HG03097 (cell line): ENCODE measurements around the gene RARRES2.
"Not testable (repeated sequence)": the region's sequence is repeated elsewhere in the genome, so short reads cannot be mapped to it uniquely, and the experiment has no call there.

ENCODE experiments used
- ATAC-seq: cut with Tn5 transposase; IDR thresholded peaks from one replicate; pipeline ENCODE4 v1.9.1; 2021; ENCODE audit not compliant: unreplicated experiment, low FRiP score

RARRES2 gene

DNA sequence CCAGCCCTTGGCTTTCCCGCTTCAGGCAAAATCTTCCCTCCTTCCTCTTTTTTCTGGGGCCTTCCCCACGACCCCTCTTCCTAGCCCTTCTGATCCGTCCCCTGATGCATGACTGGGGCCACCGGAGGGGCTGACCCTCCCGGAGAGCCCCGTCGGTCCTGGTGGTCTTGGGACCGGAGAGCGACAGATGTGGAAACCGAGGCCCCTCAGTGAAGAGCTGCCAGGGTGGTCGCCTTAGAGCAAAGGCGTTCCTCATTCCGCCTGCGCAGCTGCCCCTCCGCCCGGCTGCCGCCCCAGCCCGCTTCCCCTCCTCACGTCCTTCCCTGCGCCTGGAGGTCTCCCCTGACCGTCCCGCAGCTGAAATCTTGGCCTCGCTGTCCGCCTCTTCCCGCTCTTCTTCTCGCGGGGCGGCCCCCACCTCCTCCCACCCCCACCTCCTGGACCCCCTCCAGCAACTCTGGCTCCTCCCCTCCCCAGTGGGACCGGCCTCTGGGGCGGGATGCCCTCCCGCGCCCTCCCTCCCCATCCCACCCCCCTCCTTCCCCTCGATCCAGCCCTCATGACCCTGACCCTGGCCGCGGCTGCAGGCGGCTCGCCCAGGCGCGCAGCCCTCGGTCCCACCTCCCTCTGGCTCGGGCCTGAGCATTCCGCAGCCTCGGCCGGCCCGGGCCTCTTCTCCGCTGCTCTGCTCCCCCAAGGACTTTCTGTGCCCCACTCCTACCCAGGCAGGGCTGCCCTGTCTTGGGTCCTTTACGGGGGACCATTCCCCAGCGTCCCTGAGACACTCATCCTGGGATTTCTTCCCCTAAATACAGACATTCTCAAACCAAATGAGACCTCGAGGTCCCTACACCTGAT, at the start of gene RARRES2:
RARRES2 (minus strand) TSS at position 367 of the 858 bp plus-strand sequence. CDS start 1,020 bp downstream, outside the sequence.
- ATAC-seq: no peak

DNA sequence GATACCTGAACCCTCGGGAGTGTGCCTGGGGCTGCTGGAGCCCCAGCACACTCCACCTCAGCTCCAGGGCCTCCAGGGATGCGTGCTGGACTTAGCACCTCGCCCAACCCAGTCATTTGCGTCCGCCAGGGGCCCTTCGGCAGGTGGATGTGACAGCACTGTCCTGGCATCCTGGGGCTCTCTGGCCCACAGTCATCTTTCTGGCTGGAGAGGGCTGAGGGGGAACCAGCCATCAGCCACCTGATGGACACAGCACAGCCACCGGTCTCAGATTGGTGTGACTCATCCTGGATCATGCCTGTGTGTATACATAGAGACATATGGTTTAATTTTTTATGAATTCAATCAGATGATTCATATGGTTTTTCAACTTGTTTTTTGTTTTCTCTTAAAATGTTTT, 48.8 kb upstream of the RARRES2 start:
- ATAC-seq: no peak

DNA sequence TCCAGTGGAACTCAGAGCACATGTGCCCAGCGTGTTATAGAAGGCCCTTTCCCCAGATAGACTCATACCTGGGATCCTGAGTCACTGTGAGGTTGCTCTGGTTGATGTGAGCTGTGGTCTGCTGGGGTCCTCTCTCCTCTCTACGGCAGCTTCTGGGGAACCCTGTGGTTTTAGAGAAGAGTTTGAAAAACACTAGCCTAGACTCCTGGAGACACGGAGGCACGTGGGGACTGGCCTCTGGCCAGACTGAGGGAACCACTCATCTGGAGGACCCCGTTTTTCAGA, 48.0 kb upstream of the RARRES2 start:
- ATAC-seq: no peak

DNA sequence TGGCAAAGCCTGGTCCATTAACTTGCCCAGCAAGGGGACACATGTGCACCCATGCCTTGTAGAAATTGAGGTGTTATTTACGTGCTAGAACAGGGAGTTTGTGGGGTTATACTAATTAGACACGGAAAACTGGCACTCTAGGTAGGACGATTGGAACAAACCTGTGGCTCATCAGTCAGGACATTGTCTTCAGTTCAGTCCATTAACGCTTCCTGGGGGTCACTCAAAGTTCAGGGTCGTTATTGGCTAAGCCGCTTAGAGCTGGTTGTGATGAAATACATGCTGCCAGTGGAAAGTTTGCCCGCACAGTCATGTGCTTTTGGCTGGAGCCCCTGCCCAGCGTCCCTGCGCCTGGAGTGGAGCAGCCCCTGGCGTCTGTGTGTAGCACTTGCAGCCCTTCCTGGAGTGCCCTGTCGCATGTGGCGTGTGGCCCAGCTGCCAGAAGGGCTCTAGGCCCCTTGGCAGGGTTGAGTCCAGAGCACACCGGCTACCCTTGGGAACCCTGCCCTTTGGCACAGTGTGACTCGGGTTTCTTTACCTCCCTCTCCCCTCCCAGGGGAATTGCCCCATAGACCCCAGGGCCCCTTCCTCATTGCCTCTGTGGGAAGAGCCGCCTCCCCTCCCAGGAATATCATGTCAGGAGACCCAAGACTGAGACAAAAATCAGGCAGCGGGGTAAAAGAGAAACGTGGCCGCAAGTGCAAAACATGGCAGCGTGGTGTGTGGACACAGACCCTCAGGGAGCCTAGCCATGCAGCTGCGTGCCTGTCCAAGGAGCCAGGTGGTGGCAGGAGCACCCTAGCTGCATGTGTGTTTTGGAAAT, 47.5 kb upstream of the RARRES2 start:
- ATAC-seq: no peak

DNA sequence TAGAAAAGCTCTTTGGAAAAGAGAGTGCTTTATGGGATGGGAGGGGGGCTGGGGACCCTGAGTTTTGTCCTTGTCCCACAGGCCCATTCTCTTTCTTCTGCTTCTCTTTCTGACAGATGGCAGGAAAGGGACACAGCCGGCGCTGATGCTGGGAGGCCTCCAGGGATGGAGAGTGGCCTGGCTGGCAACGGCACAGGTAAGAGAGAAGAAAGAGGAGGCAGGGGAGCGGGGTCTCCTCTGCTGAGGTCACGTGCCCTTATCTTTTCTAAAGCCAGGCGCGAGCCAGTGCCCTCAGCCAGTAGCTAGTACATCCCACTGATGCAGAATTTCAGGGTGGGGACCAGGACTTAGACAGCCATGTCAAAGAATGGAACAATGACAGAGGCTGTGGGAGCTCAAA, 46.9 kb upstream of the RARRES2 start:
- no peak for ATAC-seq

DNA sequence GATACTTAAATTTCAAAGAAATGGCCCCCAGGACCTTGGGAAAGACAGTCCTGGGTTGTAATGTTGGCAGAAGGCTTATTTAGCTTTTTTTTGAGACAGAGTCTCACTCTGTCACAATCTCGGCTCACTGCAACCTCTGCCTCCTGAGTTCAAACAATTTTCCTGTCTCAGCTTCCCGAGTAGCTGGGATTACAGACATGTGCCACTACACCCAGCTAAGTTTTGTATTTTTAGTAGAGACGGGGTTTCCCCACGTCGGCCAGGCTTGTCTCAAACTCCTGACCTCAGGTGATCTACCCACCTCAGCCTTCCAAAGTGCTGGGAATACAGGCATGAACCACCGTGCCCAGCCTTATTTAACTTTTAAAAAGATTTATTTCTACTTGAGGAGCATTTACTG, 44.5 kb upstream of the RARRES2 start:
- ATAC-seq: not testable (repeated sequence)

DNA sequence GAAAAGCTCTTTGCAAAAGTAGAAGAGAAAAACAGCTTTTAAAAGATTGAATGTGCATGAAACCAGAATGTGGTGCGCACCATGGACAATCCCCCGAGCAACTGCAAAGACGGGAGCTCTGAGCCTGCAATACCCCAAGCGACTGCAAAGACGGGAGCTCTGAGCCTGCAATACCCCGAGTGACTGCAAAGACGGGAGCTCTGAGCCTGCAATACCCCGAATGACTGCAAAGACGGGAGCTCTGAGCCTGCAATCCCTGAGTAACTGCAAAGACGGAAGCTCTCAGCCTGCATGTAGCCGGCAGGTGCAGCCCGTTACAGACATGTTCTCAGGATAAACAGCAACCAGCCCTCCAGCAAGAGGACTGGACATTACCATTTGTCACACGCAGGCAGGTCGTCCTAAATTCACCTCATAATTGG, 43.9 kb upstream of the RARRES2 start:
- no peak for ATAC-seq

DNA sequence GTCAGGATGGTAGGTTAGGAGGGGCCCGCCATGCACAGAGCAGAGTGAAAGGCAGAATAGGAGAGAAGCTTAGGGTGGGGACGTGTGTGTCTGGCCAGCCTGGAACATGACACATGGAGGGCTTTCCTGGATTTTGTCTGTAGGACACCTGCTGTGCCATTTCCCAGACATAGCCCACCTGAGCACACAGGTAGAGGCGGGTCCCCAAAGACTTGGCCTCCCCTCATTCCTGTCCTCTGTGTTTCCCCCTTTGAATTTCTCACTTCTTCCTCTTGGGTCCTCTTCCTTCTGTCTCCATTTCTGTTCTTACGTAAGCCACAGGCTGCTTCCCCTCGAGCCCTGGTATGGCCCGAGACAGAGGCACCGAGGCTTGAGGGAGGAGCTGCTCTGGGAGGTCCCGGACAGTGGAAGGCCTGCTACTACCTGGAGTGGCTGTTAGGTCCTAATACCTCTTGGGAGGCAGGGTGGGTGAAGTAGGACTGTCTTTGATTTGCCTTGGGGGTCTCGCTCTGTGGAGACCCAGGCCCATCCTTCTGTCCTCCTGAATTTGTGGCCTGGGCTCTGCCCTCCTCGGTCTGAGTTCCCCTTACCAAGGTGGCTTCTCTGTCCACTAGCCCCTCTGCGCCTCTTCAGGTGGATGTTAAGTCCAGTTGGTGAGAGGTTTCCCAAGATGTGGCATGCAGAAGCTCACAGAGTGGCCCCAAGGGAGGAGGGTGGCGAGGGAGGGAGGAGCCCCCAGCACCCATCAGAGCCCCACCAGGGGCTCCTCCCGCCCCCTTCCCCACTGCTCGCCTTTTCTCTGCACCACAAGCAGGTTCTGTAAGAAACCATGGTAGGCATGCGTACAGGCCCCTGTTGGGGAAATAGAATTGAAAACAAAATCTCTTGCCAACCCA, 43.2 kb upstream of the RARRES2 start:
- no peak for ATAC-seq

DNA sequence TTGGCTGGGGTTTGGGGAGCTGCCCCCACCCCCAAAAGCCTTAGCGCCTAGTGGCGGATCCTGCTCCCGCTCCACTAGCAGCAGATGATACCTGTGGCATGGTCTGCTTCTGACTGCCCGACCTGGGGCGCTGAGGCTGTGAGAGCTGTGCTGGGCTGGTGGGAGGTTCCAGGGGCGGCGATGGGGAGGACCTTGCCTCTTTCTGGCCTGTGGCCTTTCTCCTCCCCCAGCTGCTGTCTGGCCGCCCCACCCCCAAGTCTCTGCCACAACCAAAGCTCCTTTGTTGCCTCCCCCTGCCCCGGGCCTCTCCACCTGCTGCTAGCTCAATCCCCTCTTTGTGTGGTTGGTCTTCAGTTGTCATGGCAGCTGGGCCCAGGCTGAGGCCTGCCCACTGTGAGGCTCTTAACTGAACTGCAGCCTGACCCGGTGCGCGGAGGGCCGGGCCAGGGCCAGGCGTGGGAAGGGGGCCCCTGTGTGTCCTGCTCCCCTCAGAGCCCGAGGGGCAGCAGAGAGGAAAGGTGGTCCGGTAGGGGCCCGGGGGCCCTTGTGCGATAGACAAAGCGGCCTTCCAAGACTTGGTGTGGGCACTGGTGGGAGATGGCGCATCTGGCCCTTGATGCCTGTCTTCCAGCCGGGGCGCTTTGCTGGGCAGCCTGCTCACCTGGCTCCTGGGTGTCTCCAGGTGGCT, 42.4 kb upstream of the RARRES2 start:
- ATAC-seq: no peak

DNA sequence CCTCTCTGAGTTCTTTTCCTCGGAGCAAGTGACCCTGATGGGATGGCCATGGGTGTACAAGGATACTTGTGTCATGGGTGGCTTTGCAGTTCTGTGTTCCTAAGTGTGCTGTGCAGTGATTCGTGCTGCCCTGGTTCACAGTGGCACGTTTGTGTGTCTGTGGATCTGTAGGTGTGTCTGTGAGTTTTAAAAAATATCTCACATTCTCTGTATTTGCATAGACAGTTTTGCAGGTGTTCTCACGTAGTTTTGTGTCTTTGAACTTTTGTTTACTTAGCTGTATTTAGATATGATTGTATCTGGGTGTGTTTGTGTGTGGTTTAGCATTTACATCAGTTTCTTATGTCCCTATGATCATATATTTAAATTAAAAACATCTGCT, 41.4 kb upstream of the RARRES2 start:
- no peak for ATAC-seq

DNA sequence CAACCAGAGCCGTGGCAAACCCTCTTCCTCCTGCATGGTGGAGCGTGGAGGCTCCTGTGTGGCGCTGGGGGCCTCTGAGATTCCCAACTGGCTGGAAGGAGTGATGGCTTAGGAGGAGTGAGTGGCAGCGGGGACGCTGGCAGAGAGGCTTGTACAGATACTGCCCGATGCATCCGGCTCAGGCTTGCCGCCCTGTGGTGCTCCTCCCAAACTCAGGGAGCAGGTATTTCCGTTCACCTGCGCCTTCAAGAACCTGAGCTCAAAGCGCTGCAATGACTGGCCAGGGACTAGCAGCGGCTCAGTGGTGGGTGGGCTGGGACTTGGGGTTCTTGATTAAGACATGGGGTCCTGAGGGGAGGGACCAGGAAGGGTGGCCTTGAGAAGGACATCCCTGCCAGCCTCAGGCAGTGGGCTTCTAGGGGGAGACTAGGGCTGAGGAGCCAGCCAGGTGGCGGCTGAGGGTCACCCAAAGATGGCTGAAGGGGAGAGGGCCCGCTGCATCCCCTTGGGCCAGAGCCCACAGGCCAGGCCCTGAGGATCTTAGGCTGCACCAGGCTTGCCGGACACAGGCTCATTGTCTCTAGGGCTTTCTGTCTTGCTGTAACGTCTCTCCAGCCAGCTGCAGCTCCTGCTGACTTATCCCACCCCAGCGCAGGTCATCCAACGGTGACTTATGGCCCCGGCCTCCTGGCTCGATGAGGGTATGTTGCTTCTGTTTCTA, 40.9 kb upstream of the RARRES2 start:
- ATAC-seq: no peak

DNA sequence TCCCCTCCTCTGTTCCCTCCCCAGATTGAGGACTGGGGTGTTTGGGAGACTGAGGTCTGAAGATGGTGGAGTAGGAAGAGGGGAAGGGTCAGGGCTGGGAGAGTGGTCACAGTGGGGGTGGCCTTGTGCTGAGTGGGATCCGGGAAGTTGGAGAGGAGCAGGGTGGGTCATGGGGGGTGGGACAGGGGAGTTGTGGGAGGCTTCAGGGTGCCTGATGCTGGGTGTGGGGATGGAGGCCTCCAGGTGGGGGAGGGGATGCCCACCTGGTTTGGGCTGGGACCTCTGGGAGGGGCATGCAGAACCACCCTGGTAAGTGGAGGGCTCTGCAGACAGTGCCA, 40.3 kb upstream of the RARRES2 start:
- no peak for ATAC-seq

DNA sequence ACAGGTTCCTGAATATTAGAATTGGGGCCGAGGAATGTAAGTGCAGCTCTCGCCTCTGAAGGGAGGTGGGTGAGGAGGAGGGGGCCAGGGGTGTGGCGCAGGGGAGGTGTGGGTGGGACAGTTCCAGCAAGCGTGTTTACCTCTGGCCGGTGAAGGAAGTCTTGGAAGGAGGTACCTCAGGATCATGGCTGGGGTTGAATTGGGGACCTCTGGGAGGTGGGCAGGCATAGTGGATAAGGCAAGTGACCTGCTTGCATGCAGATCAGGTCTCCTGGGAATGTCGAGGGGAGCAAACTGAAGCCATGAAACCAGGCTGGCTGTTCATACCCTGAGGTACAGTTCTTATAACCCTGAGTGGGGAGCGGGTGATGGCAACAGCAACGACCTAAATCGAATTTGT, 39.7 kb upstream of the RARRES2 start:
- ATAC-seq: no peak

DNA sequence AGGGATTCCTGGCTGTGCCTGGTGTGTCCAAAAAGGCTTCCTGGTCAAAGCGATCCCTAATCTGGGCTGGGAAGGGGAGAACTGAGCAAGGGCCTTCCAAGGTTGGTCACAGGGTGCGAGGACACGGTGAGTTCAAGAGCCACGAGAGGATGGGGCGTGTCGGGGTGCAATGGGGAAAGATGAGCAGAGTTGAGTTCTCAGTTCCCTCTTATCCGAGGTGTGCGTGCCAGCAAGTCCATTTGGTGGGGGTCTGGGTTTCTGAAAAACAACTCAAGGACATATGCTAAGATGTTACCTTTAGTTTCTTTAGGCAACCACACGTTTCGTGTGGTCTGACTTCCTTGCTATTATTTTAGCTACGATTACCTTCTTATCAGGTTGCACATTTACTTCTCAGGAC, 39.0 kb upstream of the RARRES2 start:
- ATAC-seq: no peak

DNA sequence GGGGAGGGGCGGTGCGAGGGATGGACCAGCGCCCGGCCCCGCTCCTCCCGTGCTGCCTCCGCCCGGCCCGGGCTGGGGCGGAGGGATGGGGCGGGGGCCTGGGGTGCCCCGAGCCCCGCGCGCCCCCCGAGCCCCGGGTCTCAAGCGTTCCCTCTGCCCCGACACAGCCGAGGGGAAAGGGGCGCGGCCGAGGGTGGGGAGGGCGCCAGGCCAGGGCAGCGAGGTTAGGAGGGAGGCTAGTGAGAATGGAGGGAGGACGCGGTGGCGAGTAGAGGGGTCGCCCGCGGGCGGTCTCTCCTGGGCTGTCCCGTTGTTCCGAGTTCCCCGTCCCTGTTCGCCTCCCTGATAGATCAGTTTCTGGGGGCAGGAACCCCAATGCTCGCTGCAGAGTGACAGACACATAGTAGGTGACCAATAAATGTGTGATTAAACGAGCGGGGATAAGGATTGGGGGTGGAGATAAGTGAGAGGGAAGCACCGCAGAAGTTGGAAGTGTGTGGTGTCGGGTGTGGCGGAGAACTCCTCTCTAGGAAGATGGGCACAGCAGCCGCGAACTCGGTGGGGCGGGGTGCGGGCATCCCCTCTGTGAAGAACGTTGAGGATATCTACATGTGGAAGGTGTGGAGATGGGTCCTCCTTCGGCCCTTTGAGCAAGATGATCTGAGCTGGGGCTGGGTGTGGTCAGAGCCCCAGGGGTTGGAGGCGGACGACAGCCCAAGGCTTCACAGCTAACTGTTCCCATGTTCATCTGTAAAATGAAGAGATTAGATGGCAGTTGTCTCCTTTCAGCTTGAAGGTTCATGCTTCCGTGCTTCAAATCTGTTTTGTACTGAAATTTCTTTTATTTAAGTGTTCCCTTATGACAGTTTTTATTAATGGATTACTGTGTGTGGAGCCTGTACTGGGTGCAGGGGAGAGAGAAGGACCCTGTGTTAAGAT, 38.3 kb upstream of the RARRES2 start:
- ATAC-seq: no peak

DNA sequence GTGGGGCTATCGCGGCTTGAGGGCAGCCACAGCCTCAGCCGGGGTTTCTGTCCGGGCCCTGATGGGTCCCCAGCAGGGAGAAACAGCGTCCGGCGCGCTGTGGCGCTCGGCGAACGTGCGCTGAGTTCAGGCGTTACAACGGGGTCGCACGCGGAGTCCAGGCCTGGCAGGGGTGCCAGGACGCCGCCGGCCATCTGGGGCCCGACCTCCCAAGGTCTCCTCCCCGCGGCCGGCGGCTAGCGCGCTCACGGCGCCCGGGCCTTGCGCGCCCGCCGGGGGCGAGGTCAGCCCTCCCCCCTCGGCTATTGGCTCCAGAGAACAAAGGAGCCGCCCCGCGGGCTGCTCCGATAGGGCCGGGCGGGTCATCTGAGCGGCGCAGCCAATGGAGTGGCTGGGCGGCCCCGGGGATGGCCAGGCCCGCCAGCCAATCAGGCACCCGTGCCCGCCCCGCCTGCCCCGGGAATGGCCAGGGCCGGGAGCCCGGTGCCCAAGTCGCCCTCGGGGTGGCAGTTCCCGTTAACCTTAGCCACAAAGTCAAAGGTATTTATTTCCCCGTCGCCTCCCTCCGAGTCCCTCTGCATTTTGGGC, 37.5 kb upstream of the RARRES2 start, which contains the start of gene ZNF775:
ZNF775 (plus strand) TSS at position 478 of the 588 bp plus-strand sequence. CDS start 9,141 bp downstream, outside the sequence.
- ATAC-seq: peak; percentile 66

DNA sequence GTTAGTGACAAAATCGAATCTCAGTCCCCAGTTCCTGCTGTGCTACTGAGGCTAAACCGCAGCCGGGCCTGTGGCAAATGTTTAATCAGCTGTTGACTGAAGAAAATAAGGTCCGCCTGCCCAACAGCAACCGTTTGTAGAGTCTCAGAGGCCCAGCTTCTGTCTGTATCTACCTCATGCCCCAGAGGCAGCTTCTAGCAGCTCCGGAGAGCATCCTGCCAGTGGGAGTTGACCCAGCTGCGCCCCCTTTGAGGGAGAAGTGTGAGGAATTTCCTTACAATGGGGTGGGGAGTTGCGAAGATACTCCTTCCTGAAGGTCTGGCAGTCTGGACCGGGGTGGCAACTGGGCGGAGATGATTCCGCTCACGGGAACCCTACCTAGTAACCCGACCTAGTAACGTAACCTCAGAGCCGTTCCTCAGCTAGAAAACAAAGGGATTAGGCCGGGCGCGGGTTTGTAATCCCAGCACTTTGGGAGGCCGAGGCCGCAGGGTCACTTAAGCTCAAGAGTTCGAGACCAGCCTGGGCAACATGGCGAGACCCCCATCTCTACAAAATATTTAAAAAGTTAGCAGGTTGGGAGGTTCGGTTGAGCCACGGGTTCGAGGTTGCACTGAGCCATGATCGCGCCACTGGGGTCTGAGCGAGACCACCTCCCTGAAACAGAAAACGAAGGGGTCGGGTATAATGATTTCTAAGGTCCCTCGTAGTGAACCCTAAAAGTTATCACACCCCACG, 36.9 kb upstream of the RARRES2 start:
- peak; percentile 16 for ATAC-seq

DNA sequence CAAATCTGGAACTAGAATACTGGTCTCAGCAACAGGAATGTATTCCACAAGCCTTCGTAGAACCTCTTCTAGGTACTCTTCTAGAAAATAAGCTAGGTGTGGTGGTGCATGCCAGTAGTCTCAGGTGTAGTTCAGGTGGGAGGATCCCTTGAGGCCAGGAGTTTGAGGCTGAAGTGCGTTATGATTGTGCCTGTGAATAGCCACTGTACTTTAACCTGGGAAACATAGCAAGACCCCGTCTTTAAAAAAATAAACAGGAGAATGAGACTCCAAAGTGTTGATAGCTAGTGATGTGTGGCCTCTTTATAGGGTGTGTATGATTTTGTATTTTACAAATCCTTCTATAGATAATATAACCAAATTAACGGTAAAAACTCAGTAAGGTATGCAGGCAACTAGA, 36.2 kb upstream of the RARRES2 start:
- no peak for ATAC-seq
